HG03460 (cell line): ENCODE measurements around the gene TESPA1.

Experiments
- ATAC-seq: cut with Tn5 transposase; IDR thresholded peaks from one replicate; pipeline ENCODE4 v1.9.1; 2021; ENCODE audit not compliant: unreplicated experiment

Gene TESPA1, protein sequence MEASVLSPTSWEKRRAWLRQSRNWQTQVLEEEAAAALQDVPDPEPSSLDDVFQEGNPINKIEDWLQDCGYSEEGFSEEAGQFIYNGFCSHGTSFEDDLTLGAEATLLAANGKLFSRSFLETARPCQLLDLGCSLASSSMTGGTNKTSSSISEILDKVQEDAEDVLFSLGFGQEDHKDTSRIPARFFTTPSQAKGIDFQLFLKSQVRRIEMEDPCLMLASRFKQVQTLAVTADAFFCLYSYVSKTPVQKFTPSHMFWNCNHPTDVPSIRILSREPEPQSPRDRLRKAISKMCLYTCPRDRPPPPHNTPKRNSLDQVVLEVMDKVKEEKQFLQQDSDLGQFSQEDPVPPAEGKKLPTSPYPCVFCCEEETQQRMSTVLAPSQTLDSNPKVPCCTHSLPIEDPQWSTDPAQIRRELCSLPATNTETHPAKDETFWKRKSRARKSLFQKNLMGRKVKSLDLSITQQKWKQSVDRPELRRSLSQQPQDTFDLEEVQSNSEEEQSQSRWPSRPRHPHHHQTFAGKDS

DNA sequence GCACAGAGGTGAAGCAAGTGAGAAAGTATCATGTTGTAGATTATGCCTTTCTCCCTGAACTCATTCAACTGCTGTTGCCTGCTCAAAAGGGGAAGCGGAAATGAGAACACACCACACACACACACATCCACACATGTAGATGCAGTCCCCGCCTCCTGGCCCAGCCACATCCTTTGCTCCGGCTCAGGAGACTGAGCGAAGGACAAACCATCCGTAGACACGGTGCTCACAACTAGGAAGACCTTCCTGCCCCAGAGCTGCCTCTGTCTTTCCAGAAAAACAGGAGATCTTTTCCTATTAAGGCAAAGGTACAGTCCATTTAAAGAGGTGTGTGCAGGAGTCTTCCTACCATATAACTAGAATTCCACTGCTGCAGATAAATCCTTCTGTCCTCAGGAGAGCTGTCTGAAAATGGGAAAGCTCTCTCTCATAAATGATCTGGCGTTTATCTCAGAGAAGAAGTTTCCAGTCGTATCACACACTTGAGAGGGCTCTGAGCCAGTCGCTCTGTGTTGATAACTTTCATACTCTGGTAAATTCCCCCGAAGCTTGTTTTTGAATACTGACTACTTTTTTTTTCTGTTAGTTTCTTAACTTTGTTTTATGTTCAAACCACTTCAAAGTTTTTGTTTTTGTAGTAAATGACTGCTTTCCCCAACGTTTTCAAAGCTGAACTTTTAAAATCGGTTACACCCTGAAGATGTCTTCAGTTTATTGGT, at the start of gene TESPA1:
TESPA1 (minus strand) TSS at position 105 of the 719 bp plus-strand sequence. CDS start 10,200 bp downstream, outside the sequence.
- ATAC-seq: peak; percentile 95

- ATAC-seq: no peak
Measured at GRCh38 chr12:55034218-55034617, 49.7 kb upstream of the TESPA1 start.

- ATAC-seq: no peak
Measured at GRCh38 chr12:55025508-55025907, 40.9 kb upstream of the TESPA1 start.

- ATAC-seq: no peak
Measured at GRCh38 chr12:55024575-55024974, 40.0 kb upstream of the TESPA1 start.

GRCh38 chr12:55019784-55020183, 35.2 kb upstream of the TESPA1 start, which contains the start of gene NEUROD4:
Gene NEUROD4, plus strand, starts transcription at chr12:55019974. Its CDS starts 6,466 bp downstream, at chr12:55026440.
- no peak for ATAC-seq

DNA sequence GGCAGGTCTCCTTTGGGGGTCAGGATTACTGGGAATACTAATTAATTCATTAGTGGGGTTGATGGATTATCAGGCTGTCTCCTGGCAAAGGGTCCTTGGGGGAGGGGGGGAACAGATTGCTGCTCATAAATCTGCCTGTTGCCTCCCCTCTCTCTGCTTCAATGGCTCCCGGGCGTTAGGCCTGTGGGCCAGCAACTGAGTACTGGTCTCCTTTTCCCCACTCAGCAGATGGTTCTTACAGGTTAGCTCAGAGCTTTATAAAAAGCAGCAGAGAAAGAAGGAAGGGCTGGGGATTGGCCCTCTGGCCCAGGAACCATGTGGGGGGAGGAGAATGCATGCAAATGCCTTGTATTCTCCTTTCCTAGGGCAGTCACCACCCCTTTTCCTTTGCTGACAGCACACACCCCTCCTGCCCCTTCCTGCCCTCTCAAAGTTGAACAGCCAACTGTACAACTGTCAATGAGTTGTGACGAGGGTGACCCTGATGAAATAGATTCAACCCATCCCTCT, 32.9 kb upstream of the TESPA1 start:
- ATAC-seq: no peak

DNA sequence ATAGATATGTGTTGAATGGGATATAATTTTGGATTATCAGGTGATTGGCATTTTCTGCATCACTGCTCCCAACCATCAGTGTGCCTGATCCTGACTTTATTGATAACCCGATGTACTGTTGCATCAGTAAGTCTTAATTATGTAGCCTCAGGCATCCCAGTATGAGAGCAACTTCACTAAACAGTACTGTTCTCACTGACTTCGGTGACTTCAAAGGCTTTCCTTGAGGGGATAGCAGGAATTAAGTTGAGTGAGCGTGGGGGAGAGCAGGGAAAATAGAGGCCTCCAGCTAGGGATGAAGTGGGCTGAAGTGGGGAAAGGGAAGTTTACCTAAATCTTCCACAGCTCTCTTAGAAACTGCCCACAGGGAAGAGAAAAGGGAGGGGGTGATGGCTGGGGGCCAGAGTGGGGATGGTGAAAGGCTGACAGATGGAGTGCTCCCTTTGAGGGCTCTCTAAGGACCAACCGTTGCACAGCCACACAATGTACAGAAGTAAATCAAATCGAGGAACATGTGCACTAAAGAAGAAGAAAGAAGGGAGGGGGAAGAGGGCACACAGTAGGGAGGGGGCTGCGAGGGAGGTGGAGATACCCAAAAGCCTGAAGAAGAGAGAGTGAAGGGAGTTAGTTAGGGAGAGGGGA, 24.5 kb upstream of the TESPA1 start:
- no peak for ATAC-seq

GRCh38 chr12:55002355-55002754, 17.8 kb upstream of the TESPA1 start:
- no peak for ATAC-seq

DNA sequence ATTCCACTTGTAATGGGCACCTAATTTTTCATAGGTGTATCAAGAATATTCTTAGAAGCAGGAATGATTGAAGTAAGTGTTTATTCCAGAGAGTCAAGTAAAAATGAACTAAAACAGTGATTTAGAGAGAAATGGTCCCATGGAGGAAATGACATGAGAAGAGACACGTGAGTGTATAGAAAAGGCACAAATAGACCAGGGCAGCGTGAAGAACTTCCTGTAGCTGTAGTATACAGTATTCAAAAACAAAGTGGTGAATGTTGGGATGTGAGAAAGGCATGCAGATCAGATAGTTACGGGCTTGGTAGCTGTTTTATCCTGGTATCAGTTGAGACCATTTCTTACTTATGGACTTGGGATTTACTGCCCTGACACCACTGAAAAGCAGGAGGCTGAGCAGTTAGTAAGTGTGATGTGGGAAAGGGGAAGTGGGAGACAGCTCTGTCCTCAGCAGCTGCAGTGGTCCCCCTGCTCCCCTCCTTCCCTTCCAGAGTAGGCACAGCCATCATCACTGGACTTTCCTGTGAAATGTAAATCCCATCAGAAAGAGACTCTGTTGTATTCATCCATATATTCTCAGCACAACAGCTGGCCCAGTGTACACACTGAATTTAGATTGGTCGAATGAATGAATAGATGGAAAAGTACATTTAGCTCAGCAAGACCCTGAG, 16.8 kb upstream of the TESPA1 start:
- ATAC-seq: no peak

DNA sequence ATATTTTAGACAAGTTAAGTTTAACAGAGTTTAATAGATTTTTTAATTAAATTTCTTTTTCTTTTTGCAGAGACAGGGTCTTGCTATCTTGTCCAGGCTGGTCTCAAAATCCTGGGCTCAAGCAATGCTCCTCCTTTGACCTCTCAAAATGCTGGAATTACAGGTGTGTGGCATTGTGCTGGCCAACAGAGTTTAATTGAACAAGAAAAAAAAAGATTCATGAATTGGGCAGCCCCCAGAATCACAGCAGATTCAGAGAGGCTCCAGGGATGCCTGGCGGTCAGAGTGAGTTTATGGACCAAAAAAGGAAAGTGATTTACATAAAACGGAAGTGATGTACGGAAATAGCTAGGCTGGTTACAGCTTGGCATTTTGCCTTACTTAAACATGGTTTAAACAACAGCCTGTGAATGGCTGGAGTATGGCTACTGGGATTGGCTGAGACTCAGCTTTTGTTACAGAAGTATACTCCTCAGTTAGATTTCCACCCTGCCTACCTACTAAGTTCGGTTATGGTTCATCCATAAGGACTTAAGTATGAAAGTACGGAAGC, 14.5 kb upstream of the TESPA1 start:
- ATAC-seq: no peak

DNA sequence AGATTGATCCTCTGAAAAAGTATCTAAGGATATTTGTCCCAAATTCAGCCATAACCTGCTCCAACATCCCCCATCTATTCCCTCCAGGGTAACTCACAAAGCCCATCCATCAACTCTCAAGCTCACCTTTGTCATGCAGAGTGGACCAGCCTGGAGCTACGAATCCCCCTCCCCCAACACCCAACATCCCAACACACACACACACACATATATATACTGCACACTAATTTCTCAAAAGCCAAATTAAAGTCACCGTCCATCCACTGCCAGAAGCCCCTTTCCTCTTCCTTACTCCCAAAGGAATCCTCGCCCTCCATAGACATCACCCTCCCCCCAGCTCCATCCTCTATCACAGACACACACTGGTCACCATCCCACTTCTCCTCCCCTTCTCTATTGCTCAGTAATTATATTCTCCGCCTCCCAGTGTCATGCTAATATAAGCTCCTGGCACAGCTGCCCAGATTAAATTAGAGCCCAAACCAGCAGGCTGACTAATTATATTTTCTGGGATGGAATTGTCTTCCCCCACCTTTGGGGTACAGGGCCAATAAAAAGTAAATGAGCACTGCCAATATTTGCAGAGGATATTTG, 13.5 kb upstream of the TESPA1 start:
- no peak for ATAC-seq

GRCh38 chr12:54996205-54996604, 11.6 kb upstream of the TESPA1 start:
- ATAC-seq: no peak

DNA sequence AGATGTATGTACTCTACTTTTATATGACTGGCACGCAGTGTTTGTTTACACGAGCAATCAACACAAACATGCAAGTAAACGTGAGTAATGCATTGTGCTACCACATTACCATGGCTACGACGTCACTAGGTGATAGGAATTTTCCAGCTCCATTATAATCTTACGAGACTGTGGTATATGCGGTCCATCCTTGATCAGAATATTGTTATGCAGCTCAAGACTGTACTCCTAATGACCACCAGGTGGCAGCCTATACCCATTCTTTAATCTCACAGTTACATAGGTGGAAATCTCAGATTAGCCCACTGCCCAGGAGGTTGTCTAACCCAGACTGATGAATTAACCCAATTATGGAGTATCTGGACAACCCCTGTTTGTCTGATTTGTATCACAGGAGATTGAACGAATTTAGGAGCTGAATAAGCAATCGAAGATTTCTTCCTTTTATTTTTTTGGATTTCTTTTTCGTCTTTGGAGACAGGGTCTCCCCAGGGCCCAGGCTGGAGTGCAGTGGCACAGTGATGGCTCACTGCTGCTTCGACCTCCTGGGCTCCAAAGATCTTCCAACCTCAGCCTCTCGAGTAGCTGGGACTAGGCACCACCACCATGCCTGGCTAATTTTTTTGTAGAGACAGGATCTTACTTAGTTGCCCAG, 8.7 kb upstream of the TESPA1 start:
- ATAC-seq: peak; percentile 47

GRCh38 chr12:54991991-54992375, 7.4 kb upstream of the TESPA1 start:
- ATAC-seq: peak; percentile 32

DNA sequence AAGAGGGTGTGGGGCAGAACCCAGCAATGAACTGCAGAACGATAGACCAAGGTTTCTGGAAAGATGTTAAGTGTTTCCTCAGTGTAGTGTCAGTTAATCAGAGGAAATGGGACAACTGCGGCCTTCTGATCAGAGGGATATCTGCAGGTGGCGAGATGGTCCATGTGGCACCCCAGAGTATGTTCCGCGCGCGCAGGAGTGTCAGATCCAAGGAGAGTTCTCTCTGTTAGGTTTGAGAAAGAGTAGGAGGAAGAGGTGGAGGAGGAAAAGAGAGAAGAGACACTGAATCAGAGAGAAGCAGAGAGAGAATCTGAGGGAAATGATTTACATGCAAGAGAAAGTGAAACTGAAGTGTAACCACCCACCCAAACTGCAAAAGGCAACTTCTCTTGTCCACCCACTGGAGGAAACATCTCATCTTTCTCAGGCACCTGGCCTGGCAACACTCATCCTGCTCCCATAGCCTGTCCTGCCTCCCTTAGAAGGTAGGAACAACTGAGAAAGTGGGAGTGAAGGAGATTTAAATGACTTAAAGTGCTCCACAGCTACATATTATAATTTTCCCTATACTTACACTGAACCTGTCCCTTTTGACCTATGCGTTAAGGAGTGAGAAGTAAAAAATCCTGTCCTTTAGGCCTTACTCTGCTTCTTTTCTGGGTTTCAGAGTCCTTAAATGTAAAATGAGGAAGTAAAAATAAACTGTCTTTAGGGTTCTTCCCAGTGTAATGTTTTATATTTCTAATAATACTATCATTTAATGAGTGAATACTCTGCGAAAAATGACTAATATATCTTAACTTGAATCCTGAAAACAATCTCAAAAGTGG, 6.8 kb upstream of the TESPA1 start:
- peak; percentile 67 for ATAC-seq

DNA sequence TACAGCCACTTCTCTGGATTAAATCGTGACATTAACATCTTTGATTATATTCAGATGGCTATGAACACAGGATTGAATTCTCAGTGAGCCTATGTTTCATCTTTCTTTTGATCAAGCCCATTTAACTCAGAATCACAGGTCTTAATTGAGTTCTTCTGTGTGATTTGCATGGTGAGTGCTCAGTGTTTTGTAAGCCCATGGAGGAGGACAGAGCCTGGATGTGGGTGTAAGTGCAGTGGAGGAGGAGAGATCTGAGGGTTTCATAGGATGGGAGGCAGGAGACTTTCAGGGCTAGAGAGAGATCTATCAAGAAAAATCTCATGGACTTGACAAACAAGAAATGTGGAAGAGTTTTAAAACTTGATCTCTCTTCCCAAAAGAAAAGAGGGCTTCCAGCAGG, 5.3 kb upstream of the TESPA1 start:
- no peak for ATAC-seq

DNA sequence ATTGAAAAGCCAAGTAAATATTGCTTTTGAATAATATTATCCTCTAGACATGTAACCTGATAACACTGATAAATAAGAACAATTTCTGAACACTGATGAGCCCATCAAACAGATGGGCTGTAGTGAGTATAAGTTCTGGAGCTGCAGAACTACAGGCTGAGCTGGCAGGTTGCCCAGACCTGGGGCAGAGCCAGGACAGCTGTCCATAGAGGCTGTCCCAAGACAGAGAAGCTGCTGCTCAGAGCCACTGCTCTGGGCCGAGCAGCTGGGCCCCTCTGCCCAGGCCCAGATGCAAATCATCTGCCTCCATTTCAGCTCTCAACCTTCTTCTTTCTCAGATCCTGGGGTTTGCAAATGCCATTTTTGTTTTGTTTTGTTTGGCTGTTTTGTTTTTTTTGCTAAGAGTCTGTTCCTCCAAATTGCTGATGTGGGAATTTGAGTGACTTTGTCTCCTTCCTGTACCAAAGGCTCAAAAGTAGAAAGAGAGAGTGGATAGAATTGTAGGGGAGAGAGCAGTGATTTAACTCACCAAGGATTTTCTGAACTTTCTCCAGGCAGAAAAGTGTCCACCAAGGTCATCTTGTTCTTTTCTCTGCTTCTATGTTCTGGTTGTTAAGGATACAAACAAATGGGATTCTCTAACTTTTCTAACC, 4.0 kb upstream of the TESPA1 start:
- ATAC-seq: no peak

GRCh38 chr12:54987611-54988231, 3.2 kb upstream of the TESPA1 start:
- ATAC-seq: no peak
